Liver (tissue), 9 donors: ENCODE measurements around the gene SLC17A9. TPM values are rescaled to one million over a fixed set of nuclear protein-coding genes. Genes with fewer than 3 reads are reported as not detected.

Experiments
- DNase-seq: peaks from one replicate; pipeline ENCODE4 v3.0.0-alpha.2; 2017; ENCODE audit warnings: low spot score
- H3K27ac ChIP-seq, 2 donors: one replicate each; pipeline ENCODE4 v1.7.0; 2013; ENCODE audit warnings: inconsistent platforms in 2 of 2, low read length in 2 of 2, control low read depth in 1 of 2, low read depth in 1 of 2, mild to moderate bottlenecking in 1 of 2
- H3K27me3 ChIP-seq, 4 donors: one replicate each; pipeline versions ENCODE4 v1.6.1 to v1.7.0; 2013; ENCODE audit warnings: low read length in 3 of 4, inconsistent platforms in 1 of 4, mild to moderate bottlenecking in 1 of 4, moderate library complexity in 1 of 4; ENCODE audit not compliant: control insufficient read depth in 4 of 4, insufficient read depth in 4 of 4
- H3K36me3 ChIP-seq, 4 donors: one replicate each; pipeline versions ENCODE4 v1.6.1 to v1.7.0; 2013; ENCODE audit warnings: low read length in 3 of 4, mild to moderate bottlenecking in 3 of 4, low read depth in 1 of 4, moderate library complexity in 1 of 4; ENCODE audit not compliant: control insufficient read depth in 4 of 4, insufficient read depth in 3 of 4
- H3K4me1 ChIP-seq, 4 donors: one replicate each; pipeline versions ENCODE4 v1.6.1 to v1.7.0; 2013; ENCODE audit warnings: low read length in 3 of 4, mild to moderate bottlenecking in 3 of 4, moderate library complexity in 1 of 4; ENCODE audit not compliant: control insufficient read depth in 4 of 4, insufficient read depth in 4 of 4
- H3K4me3 ChIP-seq, 3 donors: one replicate each; pipeline versions ENCODE4 v1.6.1 to v1.7.0; 2013; ENCODE audit warnings: low read length in 3 of 3, control low read depth in 1 of 3, low read depth in 1 of 3, mild to moderate bottlenecking in 1 of 3
- H3K9ac ChIP-seq, 2 donors: one replicate each; pipeline ENCODE4 v1.7.0; 2013; ENCODE audit warnings: low read length in 2 of 2, mild to moderate bottlenecking in 2 of 2, moderate library complexity in 2 of 2, control low read depth in 1 of 2, low read depth in 1 of 2
- H3K9me3 ChIP-seq, 4 donors: one replicate each; pipeline versions ENCODE4 v1.6.1 to v1.7.0; 2013; ENCODE audit warnings: low read length in 3 of 4; ENCODE audit not compliant: control insufficient read depth in 4 of 4
- EGR1 ChIP-seq, 2 donors: IDR thresholded peaks; 2 replicates each; pipeline ENCODE4 v1.6.1; 2016 to 2018; ENCODE audit warnings: antibody characterized with exemption in 2 of 2, low read depth in 2 of 2
- FOXA1 ChIP-seq: IDR thresholded peaks from 2 replicates; pipeline ENCODE4 v1.6.1; 2016; ENCODE audit warnings: antibody characterized with exemption
- GABPA ChIP-seq, 2 donors: IDR thresholded peaks in 1 of 2; conservative IDR thresholded peaks in 1 of 2; 2 replicates each; pipeline ENCODE4 v1.6.1; 2016; ENCODE audit warnings: antibody characterized with exemption in 2 of 2, mild to moderate bottlenecking in 1 of 2, moderate library complexity in 1 of 2
- HNF4A ChIP-seq, 2 donors: conservative IDR thresholded peaks; 2 replicates each; pipeline ENCODE4 v1.6.1; 2016; ENCODE audit warnings: antibody characterized with exemption in 2 of 2, mild to moderate bottlenecking in 2 of 2
- HNF4G ChIP-seq: IDR thresholded peaks from 2 replicates; pipeline ENCODE4 v1.6.1; 2016; ENCODE audit warnings: antibody characterized with exemption
- JUND ChIP-seq, 2 donors: IDR thresholded peaks; 2 replicates each; pipeline ENCODE4 v1.6.1; 2016; ENCODE audit warnings: antibody characterized with exemption in 2 of 2
- RAD21 ChIP-seq, 2 donors: IDR thresholded peaks; 2 replicates each; pipeline ENCODE4 v1.6.1; 2016; ENCODE audit warnings: antibody characterized with exemption in 2 of 2, mild to moderate bottlenecking in 2 of 2
- RXRA ChIP-seq, 2 donors: IDR thresholded peaks; 2 replicates each; pipeline ENCODE4 v1.6.1; 2017 to 2018; ENCODE audit warnings: antibody characterized with exemption in 2 of 2, mild to moderate bottlenecking in 1 of 2
- SP1 ChIP-seq: IDR thresholded peaks from 2 replicates; pipeline ENCODE4 v1.6.1; 2018; ENCODE audit warnings: antibody characterized with exemption, mild to moderate bottlenecking
- TAF1 ChIP-seq: conservative IDR thresholded peaks from 2 replicates; pipeline ENCODE4 v1.6.1; 2016; ENCODE audit warnings: antibody characterized with exemption, mild to moderate bottlenecking
- WGBS: extraction: QIAGEN DNeasy Blood & Tissue Kit; methylation state at CpG from one replicate; pipeline ENCODE4 v1.1.7; 2013; 5-methylcytosine and 5-hydroxymethylcytosine counted together
- polyA plus RNA-seq, 2 donors: library from polyadenylated mRNA; stranded (reverse) in 1 of 2; unstranded in 1 of 2; fragments of 200-250 nt in 1 of 2; fragments of >200 nt in 1 of 2; fragmentation: Nextera tagmentation in 1 of 2; extraction: Ambion mirVana in 1 of 2; gene quantifications; one replicate each; pipeline versions ENCODE4 v1.2.1 to v1.2.3, GENCODE V29; 2013 to 2015
- total RNA-seq, 2 donors: library from RNA; depleted of rRNA; stranded (reverse); fragments of >200 nt; gene quantifications; one replicate each; pipeline ENCODE4 v1.2.3, GENCODE V29; 2014
- TF ChIP-seq, protein P1 (sequence below): fragments of 150-350 bp; IDR thresholded peaks from 2 replicates; pipeline ENCODE4 v1.5.1; 2017; ENCODE audit warnings: improper control_type of control experiment, low read depth, low read length; ENCODE audit not compliant: missing input control
- TF ChIP-seq, protein P2 (sequence below): IDR thresholded peaks from 2 replicates; pipeline ENCODE4 v1.6.1; 2016; ENCODE audit warnings: antibody characterized with exemption
- TF ChIP-seq, protein P3 (sequence below): IDR thresholded peaks from 2 replicates; pipeline ENCODE4 v1.6.1; 2016; ENCODE audit warnings: antibody characterized with exemption
- TF ChIP-seq, protein P4 (sequence below): IDR thresholded peaks from 2 replicates; pipeline ENCODE4 v1.6.1; 2016; ENCODE audit warnings: antibody characterized with exemption
- donor health status: healthy.
- donor health status: healthy.
- donor health status: healthy.
- donor health status: healthy.
- donor health status: healthy.

The SLC17A9 gene
- total and polyA plus RNA-seq, 4 donors, result 16.0 to 138 (median 64.6) TPM

DNA sequence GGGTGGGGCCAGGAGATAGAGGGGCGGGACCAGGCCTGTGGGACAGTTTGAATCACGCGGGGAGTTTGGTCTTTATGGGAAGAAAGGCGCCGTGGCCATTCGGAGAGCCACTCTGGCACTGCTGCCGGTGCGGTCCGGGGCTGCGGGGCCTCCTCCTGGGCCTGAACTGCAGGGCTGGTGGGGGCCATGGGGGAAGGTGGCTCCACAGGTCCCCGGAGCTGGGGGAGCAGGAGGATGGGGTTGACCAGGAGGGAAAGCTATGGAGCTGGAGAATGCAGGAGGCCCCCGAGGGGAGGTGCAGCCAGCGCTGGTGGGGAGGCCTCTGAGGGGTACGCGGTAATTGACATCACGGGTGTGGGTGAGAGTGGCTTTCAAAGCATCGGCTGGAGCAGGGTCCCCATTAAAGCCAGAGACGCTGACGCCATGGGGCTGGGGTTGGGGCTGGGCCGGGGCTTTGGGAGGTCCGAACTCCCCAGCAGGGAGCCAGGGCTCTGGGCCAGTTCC, 56.1 kb downstream of the SLC17A9 start:
- Histone ChIP-seq H3K4me1 (peaks cover 5 to 26% (median 14%) of the 10 kb centered on the region in 4 donors), H3K9me3 (no peaks in the 10 kb centered on the region), H3K27ac (no peak overlapping the region), H3K9ac (no peak overlapping the region), H3K27me3 (peaks cover 5 to 28% (median 11%) of the 10 kb centered on the region in 4 donors), H3K36me3 (no peaks in the 10 kb centered on the region), H3K4me3 (no peak overlapping the region)
- WGBS, result 11% methylated on average over 21 of the region's 21 CpGs
- no peak for DNase-seq
- TF ChIP-seq FOXA1 (no peak), GABPA (IDR thresholded peaks at IDR 0.05 in 1 of 2, conservative IDR thresholded peaks at IDR 0.05 in 1 of 2) (no peak), TAF1 (no peak), RAD21 (IDR thresholded peaks at IDR 0.05) (no peak)

DNA sequence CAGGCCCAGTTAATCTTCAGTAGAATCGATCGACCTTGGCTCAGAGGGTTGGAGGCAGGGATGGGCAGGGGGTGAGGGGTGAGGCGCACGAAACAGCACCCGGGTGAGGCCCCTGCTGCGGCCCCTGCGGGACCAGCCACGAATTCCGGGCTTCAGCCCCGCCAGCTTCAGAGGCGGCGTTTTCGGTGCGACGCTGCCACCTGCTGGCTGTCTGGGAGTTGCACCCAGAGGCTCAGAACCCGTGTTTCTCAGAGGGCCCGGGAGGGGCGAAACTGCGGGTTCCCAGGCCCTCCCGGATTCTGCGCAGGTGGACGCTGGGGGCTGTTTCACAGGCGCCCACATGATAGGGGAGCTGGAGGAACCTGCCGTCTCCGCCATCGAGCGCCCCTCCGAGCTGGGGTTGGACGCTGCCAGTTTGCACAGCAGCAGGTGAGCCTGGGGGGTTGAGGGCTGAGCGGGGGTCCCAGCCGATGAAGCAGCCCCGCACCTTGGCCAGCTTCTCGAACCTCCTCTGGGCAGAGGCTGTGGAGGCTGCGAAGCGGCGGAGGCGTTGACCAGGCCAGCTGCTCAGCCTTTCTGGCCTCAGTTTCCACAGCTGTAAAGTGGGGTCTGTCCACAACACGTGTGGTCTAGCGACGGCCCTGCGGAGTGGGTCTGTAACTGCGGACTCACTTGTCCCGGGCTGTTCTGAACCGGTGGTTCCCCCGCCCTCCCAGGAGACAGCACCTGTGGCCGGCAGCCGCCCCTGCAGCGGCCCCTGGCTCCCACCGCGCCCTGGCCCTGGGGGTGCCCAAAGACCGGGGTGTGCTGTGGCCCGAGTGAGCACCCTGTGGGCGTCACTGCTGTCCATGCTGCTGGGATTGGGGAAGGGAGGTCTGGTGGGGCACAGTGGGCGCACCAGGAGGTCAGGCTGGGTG, 56.8 kb downstream of the SLC17A9 start:
- peak; percentile 86 for DNase-seq
- Histone ChIP-seq H3K27ac (no peak overlapping the region), H3K9ac (no peak overlapping the region), H3K36me3 (no peaks in the 10 kb centered on the region), H3K4me1 (peaks cover 5 to 26% (median 14%) of the 10 kb centered on the region in 4 donors), H3K4me3 (no peak overlapping the region), H3K27me3 (peaks cover 5 to 28% (median 11%) of the 10 kb centered on the region in 4 donors), H3K9me3 (no peaks in the 10 kb centered on the region)
- TF ChIP-seq EGR1 (IDR thresholded peaks at IDR 0.05; ENCODE audit: low read depth in 2 of 2) (no peak), RAD21 (IDR thresholded peaks at IDR 0.05) (peak; percentile 88 to 93)
- TF ChIP-seq, protein P1, sequence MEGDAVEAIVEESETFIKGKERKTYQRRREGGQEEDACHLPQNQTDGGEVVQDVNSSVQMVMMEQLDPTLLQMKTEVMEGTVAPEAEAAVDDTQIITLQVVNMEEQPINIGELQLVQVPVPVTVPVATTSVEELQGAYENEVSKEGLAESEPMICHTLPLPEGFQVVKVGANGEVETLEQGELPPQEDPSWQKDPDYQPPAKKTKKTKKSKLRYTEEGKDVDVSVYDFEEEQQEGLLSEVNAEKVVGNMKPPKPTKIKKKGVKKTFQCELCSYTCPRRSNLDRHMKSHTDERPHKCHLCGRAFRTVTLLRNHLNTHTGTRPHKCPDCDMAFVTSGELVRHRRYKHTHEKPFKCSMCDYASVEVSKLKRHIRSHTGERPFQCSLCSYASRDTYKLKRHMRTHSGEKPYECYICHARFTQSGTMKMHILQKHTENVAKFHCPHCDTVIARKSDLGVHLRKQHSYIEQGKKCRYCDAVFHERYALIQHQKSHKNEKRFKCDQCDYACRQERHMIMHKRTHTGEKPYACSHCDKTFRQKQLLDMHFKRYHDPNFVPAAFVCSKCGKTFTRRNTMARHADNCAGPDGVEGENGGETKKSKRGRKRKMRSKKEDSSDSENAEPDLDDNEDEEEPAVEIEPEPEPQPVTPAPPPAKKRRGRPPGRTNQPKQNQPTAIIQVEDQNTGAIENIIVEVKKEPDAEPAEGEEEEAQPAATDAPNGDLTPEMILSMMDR, result peak; percentile 93
- 10% methylated on average over 54 of the region's 54 CpGs for WGBS

DNA sequence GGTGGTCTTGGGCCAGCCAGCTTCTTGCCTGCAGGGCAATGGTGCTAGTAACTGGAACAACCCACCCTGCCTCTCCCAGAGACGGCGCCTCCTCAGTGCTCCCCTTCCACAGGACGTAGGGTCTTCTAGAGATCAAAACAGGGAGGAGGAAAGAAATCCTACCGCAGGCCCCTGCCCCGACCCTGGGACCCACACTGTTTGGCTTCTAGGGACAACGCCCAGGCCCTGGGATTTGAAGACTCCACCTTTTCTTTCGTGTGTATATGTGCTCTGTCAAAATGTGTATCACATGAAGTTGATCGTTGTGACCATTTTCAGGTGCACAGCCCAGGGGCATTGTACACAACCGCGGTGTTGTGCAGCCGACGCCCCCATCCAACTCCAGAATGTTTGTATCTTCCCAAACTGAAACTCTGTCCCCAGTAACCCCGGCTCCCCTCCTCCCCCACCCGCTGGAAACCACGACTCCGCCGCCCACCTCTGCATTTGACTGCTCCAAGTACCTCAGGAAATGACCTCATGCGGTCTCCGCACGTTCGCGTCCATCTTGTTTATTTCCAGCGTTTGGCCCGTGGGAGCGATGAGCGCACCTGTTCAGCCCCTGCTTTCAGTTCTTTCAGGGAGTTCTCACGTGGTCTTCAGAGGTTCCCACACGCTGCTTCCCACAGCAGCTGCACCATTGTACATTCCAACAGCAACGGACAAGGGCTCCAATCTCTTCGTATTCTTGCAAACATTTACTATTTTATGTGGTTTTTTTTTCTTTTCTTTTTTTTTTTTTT, 57.7 kb downstream of the SLC17A9 start:
- no peak for DNase-seq
- no peak overlapping the region for H3K9ac ChIP-seq

More for the DNA sequence above, 57.7 kb downstream of the SLC17A9 start:
- TF ChIP-seq GABPA (IDR thresholded peaks at IDR 0.05 in 1 of 2, conservative IDR thresholded peaks at IDR 0.05 in 1 of 2) (no peak), FOXA1 (no peak), HNF4A (conservative IDR thresholded peaks at IDR 0.05) (no peak), HNF4G (no peak), JUND (IDR thresholded peaks at IDR 0.05) (no peak), SP1 (no peak), RAD21 (IDR thresholded peaks at IDR 0.05) (no peak), RXRA (IDR thresholded peaks at IDR 0.05) (no peak)
- TF ChIP-seq, protein P2, sequence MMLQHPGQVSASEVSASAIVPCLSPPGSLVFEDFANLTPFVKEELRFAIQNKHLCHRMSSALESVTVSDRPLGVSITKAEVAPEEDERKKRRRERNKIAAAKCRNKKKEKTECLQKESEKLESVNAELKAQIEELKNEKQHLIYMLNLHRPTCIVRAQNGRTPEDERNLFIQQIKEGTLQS, result no peak
- TF ChIP-seq, protein P3, sequence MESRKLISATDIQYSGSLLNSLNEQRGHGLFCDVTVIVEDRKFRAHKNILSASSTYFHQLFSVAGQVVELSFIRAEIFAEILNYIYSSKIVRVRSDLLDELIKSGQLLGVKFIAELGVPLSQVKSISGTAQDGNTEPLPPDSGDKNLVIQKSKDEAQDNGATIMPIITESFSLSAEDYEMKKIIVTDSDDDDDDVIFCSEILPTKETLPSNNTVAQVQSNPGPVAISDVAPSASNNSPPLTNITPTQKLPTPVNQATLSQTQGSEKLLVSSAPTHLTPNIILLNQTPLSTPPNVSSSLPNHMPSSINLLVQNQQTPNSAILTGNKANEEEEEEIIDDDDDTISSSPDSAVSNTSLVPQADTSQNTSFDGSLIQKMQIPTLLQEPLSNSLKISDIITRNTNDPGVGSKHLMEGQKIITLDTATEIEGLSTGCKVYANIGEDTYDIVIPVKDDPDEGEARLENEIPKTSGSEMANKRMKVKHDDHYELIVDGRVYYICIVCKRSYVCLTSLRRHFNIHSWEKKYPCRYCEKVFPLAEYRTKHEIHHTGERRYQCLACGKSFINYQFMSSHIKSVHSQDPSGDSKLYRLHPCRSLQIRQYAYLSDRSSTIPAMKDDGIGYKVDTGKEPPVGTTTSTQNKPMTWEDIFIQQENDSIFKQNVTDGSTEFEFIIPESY, result no peak
- TF ChIP-seq, protein P4, sequence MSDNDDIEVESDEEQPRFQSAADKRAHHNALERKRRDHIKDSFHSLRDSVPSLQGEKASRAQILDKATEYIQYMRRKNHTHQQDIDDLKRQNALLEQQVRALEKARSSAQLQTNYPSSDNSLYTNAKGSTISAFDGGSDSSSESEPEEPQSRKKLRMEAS, result no peak
- Histone ChIP-seq H3K27me3 (peaks cover 5 to 22% (median 12%) of the 10 kb centered on the region in 4 donors), H3K27ac (no peak overlapping the region), H3K36me3 (no peaks in the 10 kb centered on the region), H3K4me1 (peaks cover 5 to 26% (median 13%) of the 10 kb centered on the region in 4 donors), H3K4me3 (no peak overlapping the region), H3K9me3 (no peaks in the 10 kb centered on the region)
- WGBS, result 29% methylated on average over 30 of the region's 30 CpGs
